ENCODE results near the gene LGI4.

The LGI4 gene

DNA sequence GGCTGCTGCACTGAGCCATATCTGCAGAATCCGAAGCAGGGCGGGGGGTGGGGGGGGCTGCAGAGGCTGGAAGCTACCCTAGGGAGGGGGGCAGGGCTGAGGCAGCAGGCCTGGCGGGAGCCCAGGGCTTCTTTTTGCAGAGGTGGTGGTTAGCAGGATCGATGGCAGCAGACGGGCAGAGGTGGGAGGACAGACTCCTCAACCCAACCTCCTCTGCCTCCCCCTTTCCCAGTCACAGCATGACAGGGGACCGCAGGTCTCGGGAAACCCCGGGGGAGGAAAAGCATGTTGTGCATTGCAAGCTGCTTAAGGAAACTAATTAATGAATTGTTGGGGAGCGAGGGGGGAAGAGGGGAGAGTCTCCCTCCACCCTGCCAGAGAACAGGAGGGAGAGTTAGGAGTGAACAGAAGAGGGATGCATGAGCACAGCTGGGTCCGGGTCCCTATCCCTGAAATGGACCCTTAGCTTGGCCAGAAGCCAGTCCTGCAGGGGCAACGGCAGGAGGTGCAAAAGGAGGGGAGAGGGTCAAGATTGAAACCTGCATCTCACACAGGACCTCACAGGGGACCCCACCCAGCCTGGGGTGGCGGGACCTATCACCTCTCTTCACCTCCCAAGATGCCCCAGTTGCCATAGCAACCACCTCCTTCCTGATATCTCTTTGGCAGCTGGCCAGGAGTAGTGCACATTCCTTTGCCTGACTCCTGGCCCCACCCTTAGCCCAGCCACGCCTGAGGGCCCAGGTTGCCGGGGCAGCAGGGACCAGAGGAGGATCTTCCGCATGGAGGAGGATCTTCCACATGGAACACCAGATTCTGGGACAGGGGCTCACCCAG is 10.0 kb upstream of the LGI4 start:
- Histone ChIP-seq H3K4me1 (ENCODE audit: insufficient read depth, poor library complexity, severe bottlenecking) (peaks cover 4% of the 10 kb centered on the region), H3K27me3 (ENCODE audit: insufficient read depth, poor library complexity, severe bottlenecking) (peaks cover 26% of the 10 kb centered on the region), H3K27ac (ENCODE audit: poor library complexity, severe bottlenecking) (no peak overlapping the region), H3K4me3 (ENCODE audit: severe bottlenecking) (no peak overlapping the region), H3K9me3 (ENCODE audit: severe bottlenecking) (no peaks in the 10 kb centered on the region), H3K36me3 (ENCODE audit: low read depth) (no peaks in the 10 kb centered on the region)
- ATAC-seq (ENCODE audit: low read depth) (peak; percentile 51; the same call in 2 of the 3 replicates), DNase-seq (ENCODE audit: low spot score) (peak; percentile 94)
- TF ChIP-seq, protein P1, sequence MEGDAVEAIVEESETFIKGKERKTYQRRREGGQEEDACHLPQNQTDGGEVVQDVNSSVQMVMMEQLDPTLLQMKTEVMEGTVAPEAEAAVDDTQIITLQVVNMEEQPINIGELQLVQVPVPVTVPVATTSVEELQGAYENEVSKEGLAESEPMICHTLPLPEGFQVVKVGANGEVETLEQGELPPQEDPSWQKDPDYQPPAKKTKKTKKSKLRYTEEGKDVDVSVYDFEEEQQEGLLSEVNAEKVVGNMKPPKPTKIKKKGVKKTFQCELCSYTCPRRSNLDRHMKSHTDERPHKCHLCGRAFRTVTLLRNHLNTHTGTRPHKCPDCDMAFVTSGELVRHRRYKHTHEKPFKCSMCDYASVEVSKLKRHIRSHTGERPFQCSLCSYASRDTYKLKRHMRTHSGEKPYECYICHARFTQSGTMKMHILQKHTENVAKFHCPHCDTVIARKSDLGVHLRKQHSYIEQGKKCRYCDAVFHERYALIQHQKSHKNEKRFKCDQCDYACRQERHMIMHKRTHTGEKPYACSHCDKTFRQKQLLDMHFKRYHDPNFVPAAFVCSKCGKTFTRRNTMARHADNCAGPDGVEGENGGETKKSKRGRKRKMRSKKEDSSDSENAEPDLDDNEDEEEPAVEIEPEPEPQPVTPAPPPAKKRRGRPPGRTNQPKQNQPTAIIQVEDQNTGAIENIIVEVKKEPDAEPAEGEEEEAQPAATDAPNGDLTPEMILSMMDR (IDR thresholded peaks at IDR 0.05; ENCODE audit: poor library complexity, severe bottlenecking) = no peak

DNA sequence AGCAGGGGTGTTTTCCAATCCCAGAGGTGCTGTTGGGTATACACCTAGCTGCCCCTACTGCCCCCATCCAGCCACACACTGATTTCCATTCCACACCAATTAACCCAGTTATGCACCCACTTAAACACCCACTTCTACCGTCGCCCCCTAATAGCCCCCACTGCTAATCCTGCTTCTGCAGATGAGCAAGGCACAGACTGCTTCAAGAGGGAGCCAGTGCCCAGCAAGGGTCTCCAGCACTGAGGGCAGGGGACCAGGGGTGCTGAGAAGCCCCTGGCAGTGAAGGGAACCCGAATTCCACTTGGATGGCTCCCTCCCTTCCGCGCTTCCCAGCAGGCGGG is 9.4 kb upstream of the LGI4 start:
- no peaks in the 10 kb centered on the region for H3K9me3 ChIP-seq (ENCODE audit: severe bottlenecking)
- ATAC-seq (ENCODE audit: low read depth) = no peak
- no peak overlapping the region for H3K4me3 ChIP-seq (ENCODE audit: severe bottlenecking)

DNA sequence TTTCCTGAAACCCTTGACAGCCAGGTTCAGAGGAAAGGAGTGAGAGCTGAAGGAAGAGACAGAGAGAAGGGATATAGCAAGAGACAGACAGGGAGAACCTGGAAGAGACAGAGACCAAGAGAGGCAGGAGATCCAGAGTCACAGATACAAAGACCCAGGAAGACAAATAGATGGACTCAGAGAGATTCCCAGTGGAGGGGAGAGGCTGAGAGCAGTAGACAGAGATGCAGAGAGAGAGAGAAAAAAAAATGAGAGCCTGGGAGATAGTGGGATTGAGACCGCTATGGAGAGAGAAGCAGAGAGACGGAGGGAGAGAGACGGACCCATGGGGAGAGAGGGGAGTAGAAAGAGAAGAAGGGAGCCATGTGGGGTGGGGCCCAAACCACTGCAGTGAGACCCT is 9.0 kb upstream of the LGI4 start:
- Histone ChIP-seq H3K27ac (ENCODE audit: poor library complexity, severe bottlenecking) (no peak overlapping the region), H3K4me3 (ENCODE audit: severe bottlenecking) (no peak overlapping the region), H3K4me1 (ENCODE audit: insufficient read depth, poor library complexity, severe bottlenecking) (peaks cover 4% of the 10 kb centered on the region), H3K9me3 (ENCODE audit: severe bottlenecking) (no peaks in the 10 kb centered on the region), H3K27me3 (ENCODE audit: insufficient read depth, poor library complexity, severe bottlenecking) (peaks cover 26% of the 10 kb centered on the region), H3K36me3 (ENCODE audit: low read depth) (no peaks in the 10 kb centered on the region)
- ATAC-seq (ENCODE audit: low read depth) (no peak), DNase-seq (ENCODE audit: low spot score) (no peak)
- TF ChIP-seq, protein P1 (IDR thresholded peaks at IDR 0.05; ENCODE audit: poor library complexity, severe bottlenecking) = no peak

More for the DNA sequence above, 9.4 kb upstream of the LGI4 start:
- no peaks in the 10 kb centered on the region for H3K36me3 ChIP-seq (ENCODE audit: low read depth)
- TF ChIP-seq, protein P1 (IDR thresholded peaks at IDR 0.05; ENCODE audit: poor library complexity, severe bottlenecking) = no peak
- no peak overlapping the region for H3K27ac ChIP-seq (ENCODE audit: poor library complexity, severe bottlenecking)
- DNase-seq (ENCODE audit: low spot score) = no peak
- H3K4me1 ChIP-seq (ENCODE audit: insufficient read depth, poor library complexity, severe bottlenecking) = peaks cover 4% of the 10 kb centered on the region
- H3K27me3 ChIP-seq (ENCODE audit: insufficient read depth, poor library complexity, severe bottlenecking) = peaks cover 26% of the 10 kb centered on the region

DNA sequence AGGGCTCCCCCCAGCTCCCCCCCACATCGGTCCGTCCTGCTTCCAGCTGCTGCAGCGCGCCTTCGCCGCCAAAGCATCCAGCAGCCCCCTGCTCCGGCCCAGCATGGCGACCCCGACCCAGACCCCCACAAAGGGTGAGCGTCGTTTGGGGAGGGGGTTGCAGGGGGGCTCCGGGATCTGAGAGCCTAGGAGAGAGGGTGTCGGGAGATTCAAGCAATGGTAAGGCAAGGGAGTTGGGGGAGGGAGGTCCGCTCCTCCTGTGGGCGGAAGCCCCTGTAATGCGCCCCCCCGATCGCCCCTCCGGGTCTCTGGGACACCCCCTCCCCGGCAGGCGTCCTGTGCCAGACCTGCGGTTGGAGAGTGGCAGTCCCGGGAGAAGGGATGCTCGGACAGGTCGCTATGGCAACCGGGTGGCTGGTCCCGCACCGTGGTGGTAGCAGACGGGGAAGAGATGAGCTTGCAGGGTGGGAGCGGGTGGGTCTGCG is 8.4 kb upstream of the LGI4 start, which contains the start of gene FXYD7:
TSS of gene FXYD7 (plus strand) at position 25 of the 485 bp plus-strand sequence. CDS start at position 104, 79 bp downstream.
- TF ChIP-seq, protein P1 (IDR thresholded peaks at IDR 0.05; ENCODE audit: poor library complexity, severe bottlenecking) = peak; percentile 58
- H3K36me3 ChIP-seq (ENCODE audit: low read depth) = no peaks in the 10 kb centered on the region
- H3K4me1 ChIP-seq (ENCODE audit: insufficient read depth, poor library complexity, severe bottlenecking) = peaks cover 4% of the 10 kb centered on the region
- DNase-seq (ENCODE audit: low spot score) (no peak), ATAC-seq (ENCODE audit: low read depth) (no peak)
- H3K4me3 ChIP-seq (ENCODE audit: severe bottlenecking) = no peak within 1 kb of the TSS
- H3K27ac ChIP-seq (ENCODE audit: poor library complexity, severe bottlenecking) = no peak within 1 kb of the TSS
- no peaks in the 10 kb centered on the region for H3K9me3 ChIP-seq (ENCODE audit: severe bottlenecking)
- H3K27me3 ChIP-seq (ENCODE audit: insufficient read depth, poor library complexity, severe bottlenecking) = peaks cover 26% of the 10 kb centered on the region
